Measurements from ENCODE around the gene CD274.

- TF ChIP-seq REST (IDR thresholded peaks at IDR 0.05; ENCODE audit: insufficient replicate concordance, low read depth) (no peak), CTCF (IDR thresholded peaks at IDR 0.05; ENCODE audit: insufficient read depth, low read length) (no peak)
Measured at GRCh38 chr9:5446451-5447236, 3.7 kb upstream of the CD274 start.

All from HL-60 (cell line).